GM21381 (cell line): ENCODE results near the gene DRC1.

Source experiments
- ATAC-seq: cut with Tn5 transposase; IDR thresholded peaks from one replicate; pipeline ENCODE4 v1.9.1; 2021; ENCODE audit warnings: mild to moderate bottlenecking, moderate library complexity; ENCODE audit not compliant: unreplicated experiment

The DRC1 gene

DNA sequence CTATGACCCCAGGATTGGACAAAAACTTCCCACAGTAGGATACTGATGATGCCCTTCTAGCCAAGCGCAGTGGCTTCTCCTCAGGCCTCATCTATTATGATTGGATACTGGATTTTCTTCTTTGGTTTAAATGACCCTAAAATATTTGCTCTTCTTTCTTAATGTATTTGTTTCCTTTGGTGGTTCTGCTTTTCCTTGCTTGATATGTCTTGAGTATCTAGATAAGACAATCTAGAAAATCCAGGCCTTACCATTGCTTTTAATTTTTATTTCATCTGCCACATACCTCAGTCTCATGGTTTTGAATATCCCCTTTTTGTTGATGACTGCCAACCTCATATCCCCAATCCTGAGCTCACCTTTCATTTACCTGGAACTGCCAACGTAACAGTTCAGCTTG, 40.6 kb downstream of the DRC1 start:
- ATAC-seq: no peak

DNA sequence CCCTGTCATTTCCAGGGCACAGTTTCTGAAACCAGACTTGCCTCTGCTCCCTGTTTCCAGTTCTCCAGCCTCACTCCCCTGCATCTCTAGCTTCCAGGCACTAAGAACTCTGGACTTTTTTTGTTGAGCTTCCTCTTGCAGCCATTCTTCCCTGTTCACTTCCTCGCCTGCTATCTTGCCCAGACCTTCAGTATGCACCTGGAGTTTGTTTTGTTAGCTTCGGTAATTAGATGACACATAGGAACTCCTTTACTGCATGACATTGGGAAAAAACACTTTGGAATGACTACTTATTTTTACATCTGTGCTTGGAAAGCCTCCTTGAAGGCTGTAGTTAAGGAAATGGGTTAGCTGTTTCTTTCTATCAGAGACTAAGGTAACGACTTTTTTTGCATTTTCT, 41.0 kb downstream of the DRC1 start:
- no peak for ATAC-seq

DNA sequence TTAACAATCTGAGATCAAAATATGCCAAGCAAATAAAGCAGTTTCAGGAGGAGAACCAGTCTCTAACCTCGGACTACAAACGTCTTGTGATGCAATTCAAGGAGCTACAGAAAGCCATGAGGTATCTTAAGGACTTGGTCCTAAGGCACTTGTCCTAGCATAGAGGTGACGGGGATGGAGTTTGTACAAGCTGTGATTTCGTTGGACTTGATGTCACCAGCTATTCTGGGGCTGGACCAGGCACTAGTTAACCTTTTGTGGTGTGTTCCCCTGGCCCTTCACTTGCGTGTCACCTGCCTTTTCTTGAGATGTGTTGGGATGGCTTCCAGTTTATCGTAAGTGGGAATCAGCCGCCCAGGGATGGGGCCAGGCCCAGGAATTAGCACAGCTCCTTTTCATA, 42.5 kb downstream of the DRC1 start:
- ATAC-seq: no peak

DNA sequence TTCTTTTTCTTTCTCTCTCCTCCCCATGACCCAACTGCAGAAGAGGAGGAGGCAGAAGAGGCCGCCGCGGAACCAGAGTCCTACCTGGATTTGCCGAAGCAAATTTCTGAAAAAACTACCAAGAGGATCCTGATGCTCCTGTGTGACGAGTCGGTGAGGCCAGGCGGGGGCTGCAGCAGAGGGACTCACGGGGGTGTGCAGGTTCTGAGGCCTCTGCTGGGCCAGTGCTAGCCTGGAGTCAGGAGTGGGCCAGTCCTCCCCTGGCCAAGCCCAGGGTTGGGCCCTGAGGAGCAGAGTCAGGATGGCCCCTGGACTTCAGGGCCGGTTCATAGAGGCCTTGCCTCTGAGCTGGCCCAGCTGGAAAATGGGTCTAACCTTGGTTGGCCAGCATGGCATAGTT, 46.9 kb downstream of the DRC1 start:
- no peak for ATAC-seq

DNA sequence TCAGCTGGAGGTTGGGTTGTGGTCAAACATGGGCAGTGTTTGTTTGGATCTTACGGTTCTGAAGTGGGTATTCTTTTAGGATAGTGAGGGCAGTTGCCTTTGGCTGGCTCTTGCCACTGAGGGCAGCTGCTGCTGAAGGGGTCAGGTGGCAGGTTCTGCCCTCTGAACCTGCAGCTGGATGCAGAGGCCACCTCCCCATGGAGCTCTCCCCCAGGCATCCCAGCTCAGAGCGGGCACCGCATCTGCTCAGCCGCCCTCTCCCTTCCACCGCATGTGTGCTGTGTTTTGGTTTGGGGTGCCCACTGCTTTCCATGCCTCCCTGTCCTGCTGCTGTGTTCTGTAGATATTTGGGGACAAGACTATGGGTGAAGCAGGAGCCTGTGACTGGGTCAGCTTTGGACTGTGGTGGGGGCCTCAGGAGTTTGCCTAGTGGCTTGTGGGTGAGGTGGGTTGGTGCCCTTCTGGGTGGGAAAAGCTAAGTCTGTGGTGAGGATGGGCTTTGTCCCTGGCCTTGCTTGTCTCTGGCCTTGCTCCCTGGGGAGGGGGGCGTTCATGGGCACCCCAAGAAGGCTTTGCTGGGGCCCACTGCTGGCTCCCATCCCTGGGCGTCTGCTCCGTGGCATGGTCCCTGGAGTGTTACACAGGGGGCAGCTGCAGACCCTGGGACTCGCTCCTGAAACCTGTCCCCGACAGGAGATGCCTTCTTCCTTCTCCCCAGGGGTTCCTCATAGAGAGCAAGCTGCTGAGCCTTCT, 47.7 kb downstream of the DRC1 start:
- no peak for ATAC-seq

DNA sequence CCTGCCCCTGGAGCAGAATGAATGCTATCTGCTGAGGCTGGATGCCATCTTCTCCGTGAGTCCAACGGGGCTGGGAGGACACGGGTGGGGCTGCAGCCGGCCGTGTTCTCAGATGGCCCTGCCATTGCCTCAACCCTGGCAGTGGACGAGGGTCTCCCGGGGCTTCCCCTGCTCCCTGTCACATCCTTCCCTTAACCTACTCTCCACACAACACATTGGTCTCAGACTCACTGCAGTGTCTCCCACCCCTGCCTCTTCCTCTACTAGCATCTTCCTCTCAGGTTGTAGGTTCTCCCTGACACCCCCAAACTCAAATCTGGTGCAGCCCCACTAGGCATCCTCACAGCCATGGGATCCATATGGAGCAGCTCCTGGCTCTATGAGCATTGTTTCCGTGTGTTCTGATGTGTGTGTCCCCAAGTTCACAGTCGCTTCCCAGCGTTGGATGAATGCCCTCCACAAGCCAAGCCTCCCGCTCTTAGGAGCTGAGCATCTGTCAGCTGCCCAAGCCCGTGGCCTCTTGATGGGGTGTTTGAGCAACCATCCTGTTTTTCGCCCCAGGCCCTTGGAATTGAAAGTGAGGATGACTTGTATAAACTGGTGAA, 48.4 kb downstream of the DRC1 start:
- no peak for ATAC-seq

DNA sequence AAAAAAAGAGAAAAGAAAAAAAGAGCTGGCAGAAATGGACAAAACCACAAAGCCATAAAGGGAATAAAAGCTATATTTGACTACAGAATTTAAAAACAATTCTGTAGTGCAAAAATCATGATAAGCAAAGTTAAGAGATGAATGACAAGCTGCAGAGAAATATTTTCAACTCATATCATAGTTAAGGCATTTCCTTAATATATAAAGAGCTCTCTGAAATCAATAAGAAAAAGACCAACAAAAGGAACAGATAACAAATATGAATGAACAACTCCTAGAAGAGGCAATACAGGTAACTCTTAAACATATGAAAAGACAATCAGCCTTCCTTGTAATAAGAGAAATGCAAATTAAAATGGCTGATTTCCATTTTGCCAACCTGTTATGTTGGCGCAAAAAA, 50.0 kb downstream of the DRC1 start:
- ATAC-seq: no peak

DNA sequence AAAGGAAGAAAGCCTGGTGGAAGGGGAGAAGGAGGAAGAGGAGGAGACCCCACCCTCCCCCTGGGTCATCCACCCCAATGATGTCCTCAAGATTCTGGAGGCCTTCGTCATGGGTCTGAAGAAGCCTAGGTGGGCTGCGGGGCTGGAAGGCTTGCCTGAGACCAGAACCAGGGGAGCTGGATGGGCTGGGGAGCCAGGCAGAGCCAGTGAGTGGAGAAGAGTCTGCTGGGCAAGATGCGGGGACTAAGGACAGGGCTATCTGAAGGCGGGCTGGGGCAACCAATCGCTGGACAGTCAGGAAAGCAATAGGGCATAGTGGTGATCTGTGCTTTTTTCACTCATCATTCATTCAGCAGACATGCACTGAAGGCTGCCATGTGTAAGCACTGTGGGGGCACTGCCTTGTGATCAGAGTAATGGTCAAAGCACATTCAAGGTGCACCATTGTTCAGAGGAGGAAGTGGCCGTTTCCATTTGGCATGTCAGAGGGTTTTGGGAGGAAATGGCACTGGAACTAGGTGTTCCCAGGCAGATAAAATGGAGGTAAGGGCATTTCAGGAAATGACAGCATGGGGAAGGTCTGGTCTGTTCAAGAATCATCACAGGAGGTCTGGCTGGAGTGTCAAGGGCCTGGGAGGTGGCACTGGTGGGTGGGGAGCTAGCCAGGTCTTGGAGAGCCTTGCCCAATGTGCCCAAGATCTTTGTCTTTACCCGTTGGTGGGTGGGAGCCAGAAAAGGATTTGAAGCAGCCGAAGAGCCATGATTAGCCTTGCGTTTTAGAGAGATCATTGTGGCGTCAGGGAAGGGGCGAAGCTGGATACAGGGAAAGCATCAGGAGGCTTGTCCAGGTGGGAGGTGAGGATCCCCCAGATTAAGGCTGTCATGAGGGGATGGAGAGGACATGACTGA, 52.0 kb downstream of the DRC1 start:
- ATAC-seq: no peak

DNA sequence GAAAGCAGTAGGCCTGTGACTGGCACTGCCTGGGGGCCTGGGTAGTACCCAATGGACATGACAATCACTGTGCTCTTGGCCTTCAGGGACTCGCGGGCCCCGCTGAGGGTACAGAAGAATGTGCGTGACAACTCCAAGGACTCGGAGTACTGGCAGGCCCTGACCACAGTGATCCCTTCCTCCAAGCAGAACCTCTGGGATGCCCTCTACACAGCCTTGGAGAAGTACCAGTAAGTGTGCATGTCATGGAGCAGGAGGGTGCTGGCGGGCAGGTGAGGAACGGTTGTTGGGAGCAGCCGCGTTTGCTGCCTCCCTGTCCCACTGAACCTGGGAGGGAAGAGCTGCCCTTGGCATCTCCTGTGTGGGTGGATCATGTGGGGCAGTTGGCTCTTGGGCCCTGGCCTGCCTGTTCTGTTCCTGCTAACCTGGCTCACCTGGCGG, 52.9 kb downstream of the DRC1 start:
- ATAC-seq: no peak

DNA sequence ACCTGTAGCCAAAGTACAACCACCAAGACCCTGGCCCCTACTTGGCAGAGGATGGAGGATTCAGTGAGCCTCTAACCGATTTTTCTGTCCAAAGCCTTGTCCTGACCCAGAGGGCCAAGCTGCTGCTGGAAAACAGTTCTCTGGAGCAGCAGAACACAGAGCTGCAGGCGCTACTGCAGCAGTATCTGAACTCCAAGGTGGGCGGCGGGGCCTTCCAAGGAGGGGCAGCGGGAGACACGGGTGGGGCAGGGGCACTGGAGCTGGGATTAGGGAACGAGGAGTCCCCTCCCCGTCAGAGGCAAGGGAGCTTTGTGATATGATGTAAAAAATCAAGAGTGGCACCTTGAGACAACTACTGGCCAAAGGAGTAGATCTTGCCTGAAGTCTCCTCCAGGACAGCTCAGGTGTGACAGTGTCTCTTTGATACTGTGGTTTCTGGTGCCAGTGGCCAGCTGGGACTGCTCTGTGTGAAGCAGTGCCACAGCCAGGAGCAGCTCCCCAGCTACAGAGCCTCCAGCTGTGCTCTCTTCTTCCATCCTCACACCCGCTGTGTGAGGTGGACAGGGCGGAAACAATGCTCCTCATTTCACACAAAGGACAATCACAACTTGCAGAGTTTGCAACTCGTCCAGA, 53.4 kb downstream of the DRC1 start:
- ATAC-seq: no peak

DNA sequence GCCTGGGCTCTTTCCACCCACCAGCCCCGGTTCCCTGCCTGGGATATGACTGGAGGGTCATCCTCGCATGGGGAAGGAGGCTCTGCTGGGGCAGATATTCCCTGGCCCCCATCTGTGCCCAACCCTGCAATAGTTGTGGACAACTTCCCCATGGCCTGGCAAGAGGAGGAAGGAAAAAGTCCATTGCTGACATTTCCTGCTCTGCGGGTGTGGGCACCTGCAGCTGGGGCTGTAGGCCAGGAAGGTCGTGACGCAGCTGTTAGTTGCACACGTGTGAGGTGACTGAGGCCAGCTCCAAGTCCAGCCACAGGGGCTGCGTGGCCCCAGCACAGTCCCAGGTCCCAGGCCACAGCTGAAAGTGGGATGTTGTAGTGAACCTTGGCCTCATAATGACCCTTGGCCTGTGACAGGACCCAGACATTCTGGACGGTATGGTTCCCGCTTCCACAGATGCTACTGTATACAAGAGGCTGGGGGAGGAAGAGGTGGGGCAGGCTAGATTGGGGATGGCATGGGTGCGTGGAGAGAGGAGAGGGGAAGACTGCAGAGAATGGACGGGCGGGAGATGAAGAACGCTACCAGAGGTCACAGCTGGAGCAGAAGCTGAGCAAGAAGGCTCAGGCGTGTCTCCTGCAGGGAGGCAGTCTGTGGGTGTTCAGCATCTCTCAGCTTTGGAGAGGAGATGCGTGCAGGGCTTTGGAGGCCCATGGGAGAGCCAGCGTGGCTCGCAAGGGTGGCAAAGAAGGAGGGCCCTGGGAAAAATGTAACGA, 54.1 kb downstream of the DRC1 start:
- ATAC-seq: no peak

DNA sequence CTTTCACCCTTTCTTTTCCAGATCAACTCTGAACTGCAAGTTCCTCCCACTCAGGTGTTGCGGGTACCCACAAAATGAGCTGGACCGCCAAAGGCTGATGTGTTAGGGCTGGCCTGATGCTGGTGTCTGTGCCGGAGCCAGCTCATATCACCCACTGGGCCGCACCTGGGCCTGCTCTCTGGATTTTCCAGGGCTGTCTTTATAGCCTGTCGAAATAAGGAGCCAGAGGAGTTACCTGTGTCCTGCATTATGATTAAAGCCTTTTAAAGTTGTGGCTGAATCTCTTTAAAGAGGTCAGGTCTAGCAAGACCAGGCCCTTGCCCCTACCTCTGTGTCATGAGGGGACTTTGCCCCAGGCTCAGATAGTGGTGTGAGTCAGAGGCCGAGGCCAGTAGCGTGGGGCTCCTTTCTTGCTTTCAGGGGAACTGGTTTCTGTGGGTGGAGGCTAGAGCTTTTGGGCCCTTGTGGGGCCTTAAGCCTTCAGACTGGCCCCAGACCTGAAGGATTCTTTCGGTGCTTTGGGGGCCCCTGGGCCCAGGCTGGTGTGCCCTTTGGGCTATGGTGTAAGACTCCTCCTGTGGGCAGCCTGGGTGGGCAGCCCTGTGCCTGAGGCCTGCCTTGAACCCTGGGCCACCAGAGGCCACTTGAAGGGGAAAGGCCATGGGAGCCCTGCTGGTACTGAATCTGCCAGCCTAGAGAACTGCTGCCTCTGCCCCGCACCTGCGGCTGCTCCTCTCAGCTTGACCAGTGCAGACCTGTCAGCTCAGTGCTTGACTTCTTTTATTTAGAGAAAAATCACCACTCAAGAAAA, 54.9 kb downstream of the DRC1 start:
- no peak for ATAC-seq

DNA sequence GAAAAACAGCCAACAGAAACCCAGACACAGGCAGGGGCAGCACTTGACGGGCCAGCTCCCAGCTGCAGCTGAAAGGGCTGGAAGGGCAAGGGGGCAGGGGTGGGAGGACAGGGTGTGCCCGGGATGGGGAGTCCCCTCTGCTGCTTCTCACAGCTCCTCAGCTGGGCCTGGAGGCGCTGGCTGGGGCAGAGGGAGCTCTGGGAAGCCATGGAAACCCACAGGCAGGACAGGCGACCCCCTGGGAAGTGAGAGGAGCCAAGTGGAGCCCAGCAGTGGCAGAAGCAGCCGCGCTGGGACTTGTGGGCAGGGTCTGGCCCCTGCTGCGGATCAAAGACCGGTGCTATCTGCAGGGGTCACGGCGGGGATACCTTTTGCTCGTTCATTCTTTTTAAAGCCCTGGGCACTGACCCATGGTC, 55.5 kb downstream of the DRC1 start:
- no peak for ATAC-seq

DNA sequence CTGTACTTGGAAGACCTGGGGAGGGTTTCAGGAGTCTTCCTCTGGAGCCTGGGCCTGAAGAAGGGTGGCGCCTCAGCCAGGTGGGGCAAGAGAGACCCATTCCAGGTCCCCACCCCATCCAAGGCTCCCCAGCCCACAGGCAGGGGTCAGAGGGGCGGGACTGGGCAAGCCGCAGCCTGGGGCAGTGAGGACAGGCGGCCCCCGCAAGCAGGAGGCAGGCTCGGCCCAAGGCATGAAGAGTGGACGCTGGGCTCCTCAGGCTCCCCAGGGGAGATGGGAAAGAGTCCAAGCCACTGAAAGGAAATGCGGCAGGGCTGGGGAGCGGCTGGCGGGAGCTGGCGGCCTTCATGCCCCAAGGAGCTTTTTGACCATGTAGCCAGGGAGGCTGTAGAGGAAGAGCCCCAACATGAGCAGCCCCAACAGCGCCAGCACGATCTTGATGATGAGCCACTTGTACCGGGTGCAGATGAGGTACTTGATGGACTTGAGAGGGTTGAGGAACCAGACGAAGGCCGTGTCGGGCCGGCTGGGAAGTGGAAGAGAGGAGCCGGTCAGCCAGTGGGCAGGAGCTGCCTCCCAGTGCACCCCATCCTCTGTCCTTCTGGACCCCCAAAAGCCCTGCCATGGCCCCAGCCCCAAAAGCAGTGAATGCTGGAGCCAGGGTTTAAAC, 56.1 kb downstream of the DRC1 start:
- no peak for ATAC-seq

DNA sequence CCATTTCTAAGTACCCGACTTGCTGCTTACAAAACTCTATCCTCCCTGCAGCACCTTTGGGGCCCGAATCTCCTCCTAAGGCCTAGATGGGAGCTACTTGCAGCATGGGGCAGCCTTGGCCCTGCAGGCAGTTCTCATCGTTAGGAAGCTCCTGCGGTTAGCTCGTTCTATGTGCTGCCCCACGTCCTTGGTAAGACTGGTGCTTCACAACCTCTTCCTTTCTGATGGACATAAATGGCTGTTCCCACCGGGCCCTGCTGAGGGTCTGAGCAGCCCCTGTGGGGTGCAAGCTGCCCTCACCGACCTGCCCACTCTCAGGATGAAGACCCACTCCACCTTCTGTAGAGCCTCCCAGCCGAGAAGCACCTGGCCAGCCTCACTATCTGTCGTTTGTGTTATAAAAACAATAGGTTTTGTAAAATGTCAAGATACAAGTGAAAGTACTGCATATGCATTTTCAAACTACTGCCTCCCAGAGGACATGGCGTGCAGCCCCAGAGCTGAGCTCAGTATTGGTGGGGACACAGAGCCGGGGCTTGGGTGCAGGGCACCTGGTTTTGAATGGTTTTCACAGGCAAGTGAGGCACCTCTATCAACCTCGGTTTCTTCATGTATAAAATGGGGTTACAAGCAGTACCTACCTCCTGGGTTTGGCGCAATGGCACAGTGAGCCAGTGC, 56.8 kb downstream of the DRC1 start:
- no peak for ATAC-seq

DNA sequence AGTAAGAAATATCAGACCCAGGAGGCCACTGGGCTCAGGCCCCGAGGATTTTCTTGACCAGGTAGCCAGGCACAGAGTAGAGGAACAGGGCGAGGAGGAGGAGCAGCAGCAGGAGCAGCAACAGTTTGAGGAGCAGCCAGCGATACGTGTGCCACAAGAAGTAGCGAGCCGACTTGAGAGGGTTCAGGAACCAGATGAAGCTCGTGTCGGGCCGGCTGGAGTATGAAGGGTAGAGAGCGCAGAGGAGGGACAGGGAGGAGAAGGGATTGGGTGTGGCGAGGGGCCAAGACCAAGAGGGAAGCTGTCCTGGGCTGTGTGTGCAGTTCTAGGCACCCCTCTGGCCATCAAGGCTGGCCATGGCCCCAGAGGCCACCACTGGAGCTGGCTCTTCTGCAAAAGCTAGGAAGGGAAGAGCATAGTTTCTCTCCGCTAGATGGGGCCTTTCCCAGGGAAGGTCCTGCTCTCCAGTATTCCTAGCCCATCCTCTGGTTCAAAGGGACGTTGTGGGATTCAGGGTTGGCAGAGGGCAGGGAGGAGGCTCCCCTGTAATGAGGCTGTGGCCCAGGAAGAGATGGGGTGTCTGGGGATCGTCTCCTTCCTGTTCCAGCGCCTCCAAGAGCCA, 58.4 kb downstream of the DRC1 start:
- no peak for ATAC-seq

DNA sequence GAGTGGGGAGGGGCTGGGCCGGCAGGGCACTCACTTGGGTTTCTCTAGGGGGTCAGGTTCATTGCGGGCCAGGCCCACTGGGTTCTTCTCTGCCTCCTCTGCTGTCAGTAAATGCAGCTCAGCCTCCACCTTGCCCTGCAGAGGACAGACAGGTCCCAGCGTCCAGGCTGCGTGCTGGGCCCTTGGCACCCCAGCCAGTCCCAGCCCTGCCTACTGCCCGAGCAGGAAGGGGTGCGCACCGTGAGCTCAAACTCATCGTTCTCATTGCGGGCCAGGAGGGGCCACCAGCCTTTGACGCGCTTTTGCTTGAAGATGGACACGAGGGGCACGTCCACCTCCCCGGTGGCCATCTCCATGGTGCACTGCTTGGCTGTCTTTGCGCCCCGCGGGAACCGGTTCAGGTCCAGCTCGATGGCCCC, 58.9 kb downstream of the DRC1 start:
- no peak for ATAC-seq

DNA sequence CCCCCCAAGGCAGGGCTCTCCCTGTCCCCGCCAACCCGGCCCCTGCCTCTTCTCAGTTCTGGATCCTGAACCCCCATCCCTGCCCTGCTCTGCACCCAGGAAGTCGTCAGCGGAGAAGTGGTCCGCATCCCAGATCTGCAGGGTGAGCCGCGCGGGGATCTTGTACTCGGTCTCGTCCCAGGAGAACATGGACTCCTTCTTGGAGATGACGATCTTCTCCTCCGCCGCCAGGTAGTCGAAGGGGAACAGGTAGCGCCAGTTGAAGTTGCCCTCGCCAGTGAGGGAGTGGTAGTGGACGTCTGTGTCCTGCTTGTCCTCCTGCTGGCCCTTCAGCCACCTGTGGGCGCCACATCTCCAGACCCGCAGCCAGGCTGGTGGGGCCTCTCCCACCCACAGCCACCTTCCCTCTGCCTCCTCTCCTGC, 59.9 kb downstream of the DRC1 start:
- ATAC-seq: no peak
